ENCODE measurements around the gene SLC22A5. TPM values are rescaled to one million over a fixed set of nuclear protein-coding genes. Genes with fewer than 3 reads are reported as not detected.

The SLC22A5 gene
- polyA plus RNA-seq, 2 of the 4 experiments (the other 2 are of a cell fraction): 27.4 to 35.3 TPM

DNA sequence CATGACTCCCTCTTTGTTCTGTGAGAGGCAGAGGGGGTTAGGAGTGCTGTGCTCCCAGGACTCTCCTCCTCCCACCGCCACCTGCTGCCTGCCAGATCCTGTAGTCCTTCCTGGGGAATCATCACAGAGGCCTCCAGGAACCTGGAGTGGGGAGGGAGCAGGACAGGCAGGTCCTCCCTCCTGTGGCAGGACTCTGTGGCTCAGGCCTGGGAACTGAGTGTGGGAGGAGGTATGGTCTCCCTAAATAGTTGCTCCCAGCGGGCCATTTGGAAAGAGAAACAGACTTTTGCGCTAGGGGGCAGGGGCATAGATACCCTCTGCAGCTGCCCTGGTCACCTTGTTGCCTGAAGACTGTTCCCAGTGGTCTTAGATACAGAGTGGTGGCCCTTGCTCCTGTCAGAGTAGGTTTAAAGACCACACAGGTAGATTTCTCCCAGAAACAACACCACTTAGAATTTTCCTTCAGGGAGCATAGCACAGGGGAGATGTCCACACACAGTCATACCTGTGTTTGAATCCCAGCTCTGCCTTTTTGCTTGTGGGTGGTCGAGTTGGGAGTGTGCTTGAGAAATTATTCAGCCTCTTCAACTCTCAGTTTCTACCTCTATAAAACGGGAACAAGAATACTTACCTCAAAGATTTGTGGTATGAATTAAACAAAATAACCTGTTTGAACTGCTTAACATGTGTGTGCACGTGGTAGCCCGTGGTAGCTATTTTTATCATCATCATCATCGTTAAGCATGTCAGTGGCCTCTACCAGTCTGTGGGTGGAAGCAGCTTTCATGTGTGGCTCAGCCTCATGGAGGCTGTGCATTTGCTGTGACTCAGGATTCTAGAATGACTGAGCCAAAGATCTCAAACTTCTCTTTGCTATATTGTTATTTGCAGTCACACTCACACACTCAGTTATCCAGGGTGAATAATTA is 55.8 kb downstream of the SLC22A5 start:
- ChIA-PET POLR2A (interaction anchor here (1.6 kb wide), 1 partner anchor 15 kb away, joined by 3 read pairs; no protein-coding TSS in a partner anchor), CTCF (interaction anchor here (1.2 to 10.7 kb wide), 12 partner anchors 9 to 101 kb away, joined by 3 to 91 read pairs (median 9); partner anchors contain the start of gene IRF1)
- Histone ChIP-seq H3K4me1 (peaks cover 60% of the 10 kb centered on the region), H3K9me3 (no peaks in the 10 kb centered on the region), H3K4me2 (no peak overlapping the region; the same call in 2 of the 3 replicates), H3K27ac (peak overlapping the region in 1 of 2 experiments; percentile 84; a peak in 3 of 6 replicates), H3K4me3 (no peak overlapping the region)
- DNase-seq (ENCODE audit: low read depth in 1 of 2, low spot score in 1 of 2): no peak
- no peak for ATAC-seq
- no peak for TF ChIP-seq ZC3H11A (IDR thresholded peaks at IDR 0.05)
- TF ChIP-seq NFE2L2 (conservative IDR thresholded peaks at IDR 0.05; ENCODE audit: low read length): no peak
- no peak for TF ChIP-seq BHLHE40 (IDR thresholded peaks at IDR 0.05; ENCODE audit: low read depth, low read length)
- no peak for TF ChIP-seq POLR2A (IDR thresholded peaks at IDR 0.05; ENCODE audit: low read length)
- no peak for TF ChIP-seq ZSCAN20 (CRISPR knock-in tag; IDR thresholded peaks at IDR 0.05)
- TF ChIP-seq ZNF302 (CRISPR knock-in tag; IDR thresholded peaks at IDR 0.05): no peak
- no peak for TF ChIP-seq HEYL (CRISPR knock-in tag; IDR thresholded peaks at IDR 0.05)
- TF ChIP-seq ESRRA (IDR thresholded peaks at IDR 0.05; ENCODE audit: borderline replicate concordance, low read length): no peak
- TF ChIP-seq RFX5 (IDR thresholded peaks at IDR 0.05): no peak
- no peak for TF ChIP-seq HDAC2 (IDR thresholded peaks at IDR 0.05)
- no peak for TF ChIP-seq HOXB13 (CRISPR knock-in tag; IDR thresholded peaks at IDR 0.05; ENCODE audit: low read depth)
- TF ChIP-seq, protein P1, sequence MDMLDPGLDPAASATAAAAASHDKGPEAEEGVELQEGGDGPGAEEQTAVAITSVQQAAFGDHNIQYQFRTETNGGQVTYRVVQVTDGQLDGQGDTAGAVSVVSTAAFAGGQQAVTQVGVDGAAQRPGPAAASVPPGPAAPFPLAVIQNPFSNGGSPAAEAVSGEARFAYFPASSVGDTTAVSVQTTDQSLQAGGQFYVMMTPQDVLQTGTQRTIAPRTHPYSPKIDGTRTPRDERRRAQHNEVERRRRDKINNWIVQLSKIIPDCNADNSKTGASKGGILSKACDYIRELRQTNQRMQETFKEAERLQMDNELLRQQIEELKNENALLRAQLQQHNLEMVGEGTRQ (IDR thresholded peaks at IDR 0.05): no peak
- TF ChIP-seq MAZ (IDR thresholded peaks at IDR 0.05; ENCODE audit: borderline replicate concordance, low read depth, low read length): no peak
- FAIRE-seq: no peak
- 78% methylated on average over 8 of the region's 8 CpGs for WGBS (ENCODE audit: missing lambda C conversion rate)

GRCh38 chr5:132425975-132426524 is 56.5 kb downstream of the SLC22A5 start:
- no peak for ATAC-seq
- no peak overlapping the region for H3K4me3 ChIP-seq
- ChIA-PET CTCF (interaction anchor here (0.7 to 10.7 kb wide), 14 partner anchors 8 to 363 kb away, joined by 3 to 91 read pairs (median 5); partner anchors contain the start of gene IRF1), POLR2A (interaction anchor here (0.5 to 3.3 kb wide), 4 partner anchors 16 to 70 kb away, joined by 3 to 28 read pairs (median 6); partner anchors contain the start of gene IRF1)
- TF ChIP-seq ZSCAN20 (CRISPR knock-in tag; IDR thresholded peaks at IDR 0.05) (no peak), CBX2 (IDR thresholded peaks at IDR 0.05; ENCODE audit: borderline replicate concordance, low read depth) (no peak), HEYL (CRISPR knock-in tag; IDR thresholded peaks at IDR 0.05) (no peak), RCOR1 (IDR thresholded peaks at IDR 0.05; ENCODE audit: low read depth, low read length) (no peak), TP53 (CRISPR knock-in tag; IDR thresholded peaks at IDR 0.05) (no peak), CBX8 (IDR thresholded peaks at IDR 0.05) (no peak), FOSB (CRISPR knock-in tag; IDR thresholded peaks at IDR 0.05) (no peak), POLR2AphosphoS2 (conservative IDR thresholded peaks at IDR 0.05; ENCODE audit: low read length) (no peak), RNF2 (IDR thresholded peaks at IDR 0.05; ENCODE audit: borderline replicate concordance, low read depth) (no peak), CTCF (IDR thresholded peaks at IDR 0.05) (no peak), ESRRA (IDR thresholded peaks at IDR 0.05; ENCODE audit: borderline replicate concordance, low read length) (no peak), NFE2L2 (conservative IDR thresholded peaks at IDR 0.05; ENCODE audit: low read length) (no peak), ZFP36 (IDR thresholded peaks at IDR 0.05; ENCODE audit: borderline replicate concordance, partially characterized antibody) (no peak), KDM1A (IDR thresholded peaks at IDR 0.05; ENCODE audit: low read depth) (no peak), GATA3 (IDR thresholded peaks at IDR 0.05; ENCODE audit: borderline replicate concordance) (no peak), HDAC2 (IDR thresholded peaks at IDR 0.05) (no peak), KDM5A (IDR thresholded peaks at IDR 0.05) (no peak), RFX5 (IDR thresholded peaks at IDR 0.05) (no peak)
- TF ChIP-seq, protein P2, sequence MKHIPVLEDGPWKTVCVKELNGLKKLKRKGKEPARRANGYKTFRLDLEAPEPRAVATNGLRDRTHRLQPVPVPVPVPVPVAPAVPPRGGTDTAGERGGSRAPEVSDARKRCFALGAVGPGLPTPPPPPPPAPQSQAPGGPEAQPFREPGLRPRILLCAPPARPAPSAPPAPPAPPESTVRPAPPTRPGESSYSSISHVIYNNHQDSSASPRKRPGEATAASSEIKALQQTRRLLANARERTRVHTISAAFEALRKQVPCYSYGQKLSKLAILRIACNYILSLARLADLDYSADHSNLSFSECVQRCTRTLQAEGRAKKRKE (CRISPR knock-in tag; IDR thresholded peaks at IDR 0.05; ENCODE audit: low read depth): no peak
- WGBS (ENCODE audit: missing lambda C conversion rate): 94% methylated on average over 7 of the region's 7 CpGs
- peak overlapping the region; percentile 67 to 84; a peak in 5 of 6 replicates for H3K27ac ChIP-seq
- H3K4me1 ChIP-seq: peaks cover 60% of the 10 kb centered on the region
- DNase-seq (ENCODE audit: low read depth in 1 of 2, low spot score in 1 of 2): no peak
- no peak overlapping the region; the same call in 1 of the 3 replicates for H3K4me2 ChIP-seq
- no peak for FAIRE-seq
- H3K9me3 ChIP-seq: no peaks in the 10 kb centered on the region
